ENCODE results near the gene KRT76.

DNA sequence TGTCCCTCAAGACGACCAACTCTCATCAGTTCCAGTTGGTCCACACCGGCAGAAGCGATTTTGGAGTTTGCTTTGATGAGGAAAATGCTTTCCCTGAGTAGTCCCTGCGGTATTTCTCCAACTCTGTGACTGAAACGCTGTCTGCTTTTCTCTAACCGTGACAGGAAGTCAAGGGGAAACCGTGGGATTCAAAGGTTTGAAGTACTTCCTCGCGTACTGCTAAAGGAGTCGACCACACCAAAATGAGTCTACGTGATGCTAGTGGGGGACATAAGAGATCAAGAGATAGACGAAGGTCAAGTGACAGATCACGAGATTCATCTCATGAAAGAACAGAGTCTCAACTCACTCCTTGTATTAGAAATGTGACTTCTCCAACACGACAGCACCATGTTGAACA is 28.6 kb downstream of the KRT76 start:
- TF ChIP-seq POLR2AphosphoS5 (IDR thresholded peaks at IDR 0.05; ENCODE audit: low read depth) (no peak), JUNB (IDR thresholded peaks at IDR 0.05; ENCODE audit: unreplicated experiment) (no peak), EZH2 (IDR thresholded peaks at IDR 0.05; ENCODE audit: low read depth, unreplicated experiment) (no peak)
- TF ChIP-seq, protein P1, sequence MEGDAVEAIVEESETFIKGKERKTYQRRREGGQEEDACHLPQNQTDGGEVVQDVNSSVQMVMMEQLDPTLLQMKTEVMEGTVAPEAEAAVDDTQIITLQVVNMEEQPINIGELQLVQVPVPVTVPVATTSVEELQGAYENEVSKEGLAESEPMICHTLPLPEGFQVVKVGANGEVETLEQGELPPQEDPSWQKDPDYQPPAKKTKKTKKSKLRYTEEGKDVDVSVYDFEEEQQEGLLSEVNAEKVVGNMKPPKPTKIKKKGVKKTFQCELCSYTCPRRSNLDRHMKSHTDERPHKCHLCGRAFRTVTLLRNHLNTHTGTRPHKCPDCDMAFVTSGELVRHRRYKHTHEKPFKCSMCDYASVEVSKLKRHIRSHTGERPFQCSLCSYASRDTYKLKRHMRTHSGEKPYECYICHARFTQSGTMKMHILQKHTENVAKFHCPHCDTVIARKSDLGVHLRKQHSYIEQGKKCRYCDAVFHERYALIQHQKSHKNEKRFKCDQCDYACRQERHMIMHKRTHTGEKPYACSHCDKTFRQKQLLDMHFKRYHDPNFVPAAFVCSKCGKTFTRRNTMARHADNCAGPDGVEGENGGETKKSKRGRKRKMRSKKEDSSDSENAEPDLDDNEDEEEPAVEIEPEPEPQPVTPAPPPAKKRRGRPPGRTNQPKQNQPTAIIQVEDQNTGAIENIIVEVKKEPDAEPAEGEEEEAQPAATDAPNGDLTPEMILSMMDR (conservative IDR thresholded peaks at IDR 0.05; ENCODE audit: low read depth in 2 of 2), result no peak
- TF ChIP-seq, protein P2, sequence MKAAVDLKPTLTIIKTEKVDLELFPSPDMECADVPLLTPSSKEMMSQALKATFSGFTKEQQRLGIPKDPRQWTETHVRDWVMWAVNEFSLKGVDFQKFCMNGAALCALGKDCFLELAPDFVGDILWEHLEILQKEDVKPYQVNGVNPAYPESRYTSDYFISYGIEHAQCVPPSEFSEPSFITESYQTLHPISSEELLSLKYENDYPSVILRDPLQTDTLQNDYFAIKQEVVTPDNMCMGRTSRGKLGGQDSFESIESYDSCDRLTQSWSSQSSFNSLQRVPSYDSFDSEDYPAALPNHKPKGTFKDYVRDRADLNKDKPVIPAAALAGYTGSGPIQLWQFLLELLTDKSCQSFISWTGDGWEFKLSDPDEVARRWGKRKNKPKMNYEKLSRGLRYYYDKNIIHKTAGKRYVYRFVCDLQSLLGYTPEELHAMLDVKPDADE (IDR thresholded peaks at IDR 0.05), result no peak

All from GM23338 (cell line).